Panc1 (cell line): ENCODE data around the gene GPRIN3. TPM values are rescaled to one million over a fixed set of nuclear protein-coding genes. Genes with fewer than 3 reads are reported as not detected.

Source experiments
- ATAC-seq: fragments of 200-7000 bp; cut with Tn5 transposase; 2 replicates; pipeline ENCODE4 v1.9.1; 2020; ENCODE audit warnings: mild to moderate bottlenecking, moderate library complexity
- BruUV-seq: library from RNA; stranded (reverse); fragments of 400-500 nt; replicated peaks from 2 replicates; lab custom pipeline; 2021; lab: Mats Ljungman, UMichigan
- CTCF ChIA-PET: fragments of 300-600 bp; sonication (Branson Sonifier 250); formaldehyde crosslinking; loops from one replicate; lab custom pipeline; 2022; ENCODE audit warnings: antibody characterized with exemption; lab: Charles Lee
- POLR2A ChIA-PET: fragments of 300-600 bp; sonication (Branson Sonifier 250); formaldehyde crosslinking; loops from one replicate; lab custom pipeline; 2022; ENCODE audit warnings: antibody characterized with exemption; lab: Charles Lee
- DNase-seq: peaks from one replicate; pipeline ENCODE4 v3.0.0-alpha.2; 2010; ENCODE audit warnings: low read depth, low spot score
- H3K27ac ChIP-seq: 2 replicates; pipeline ENCODE4 v1.5.1; 2011; ENCODE audit warnings: mild to moderate bottlenecking, low read length, inconsistent platforms
- H3K27me3 ChIP-seq: fragments of 200-500 bp; sonication (Bioruptor generic); 2 replicates; pipeline ENCODE4 v1.6.0; 2014; ENCODE audit warnings: low read length, inconsistent platforms; ENCODE audit not compliant: control insufficient read depth, insufficient read depth
- H3K36me3 ChIP-seq: fragments of 200-500 bp; sonication (Bioruptor generic); 2 replicates; pipeline ENCODE4 v1.5.1; 2014; ENCODE audit warnings: inconsistent platforms, mild to moderate bottlenecking, low read length, moderate library complexity; ENCODE audit not compliant: control insufficient read depth, insufficient read depth
- H3K4me1 ChIP-seq: 2 replicates; pipeline ENCODE4 v1.5.1; 2011; ENCODE audit warnings: inconsistent platforms, mild to moderate bottlenecking, low read length, moderate library complexity; ENCODE audit not compliant: control insufficient read depth, insufficient read depth
- H3K4me3 ChIP-seq, 2 experiments: 2 replicates each; pipeline ENCODE4 v1.5.1; 2011 to 2012; ENCODE audit warnings: low read depth in 2 of 2, low read length in 2 of 2, mild to moderate bottlenecking in 2 of 2, inconsistent platforms in 1 of 2, moderate library complexity in 1 of 2
- H3K9me3 ChIP-seq: fragments of 200-500 bp; sonication (Bioruptor generic); 2 replicates; pipeline ENCODE4 v1.5.1; 2014; ENCODE audit warnings: low read depth, mild to moderate bottlenecking, inconsistent platforms, low read length, moderate library complexity; ENCODE audit not compliant: control insufficient read depth, insufficient read depth
- POLR2AphosphoS5 ChIP-seq: IDR thresholded peaks from 2 replicates; pipeline ENCODE4 v1.6.1; 2012; ENCODE audit warnings: mild to moderate bottlenecking, low read depth, low read length, moderate library complexity
- SIN3A ChIP-seq: IDR thresholded peaks from 2 replicates; pipeline ENCODE4 v1.6.1; 2012; ENCODE audit warnings: low read depth, mild to moderate bottlenecking, low read length, moderate library complexity, borderline replicate concordance; ENCODE audit not compliant: insufficient read depth
- TCF7L2 ChIP-seq: IDR thresholded peaks from 2 replicates; pipeline ENCODE4 v1.6.1; 2011; ENCODE audit warnings: mild to moderate bottlenecking, low read depth, low read length, inconsistent platforms
- in situ Hi-C: cut with HindIII; loops from 2 replicates; pipeline ENCODE4 v1.10.0; 2016; ENCODE audit warnings: low sequenced_read_pairs, low pct_unique_long_range_greater_than_20kb
- intact Hi-C: fragments of 100-400 bp; cut with micrococcal nuclease; formaldehyde crosslinking; loops from one replicate; pipeline ENCODE4 v1.10.0; 2022; ENCODE audit not compliant: unreplicated experiment
- total RNA-seq: library from RNA; stranded (reverse); gene quantifications from one replicate; pipeline ENCODE4 v1.2.1, GENCODE V29; 2021; ENCODE audit not compliant: unreplicated experiment
- TF ChIP-seq, protein P1 (sequence below): fragments of 450-650 bp; IDR thresholded peaks from 2 replicates; pipeline ENCODE4 v1.5.1; 2017; ENCODE audit warnings: mild to moderate bottlenecking
- TF ChIP-seq, protein P2 (sequence below), 2 experiments: IDR thresholded peaks; 2 replicates each; pipeline ENCODE4 v1.6.1; 2011 to 2012; ENCODE audit warnings: low read depth in 2 of 2, control low read depth in 1 of 2, low read length in 1 of 2, mild to moderate bottlenecking in 1 of 2, moderate library complexity in 1 of 2; ENCODE audit not compliant: insufficient read depth in 1 of 2

Gene GPRIN3
- total RNA-seq, 1 experiment from 2014 or later = 0.03 TPM

DNA sequence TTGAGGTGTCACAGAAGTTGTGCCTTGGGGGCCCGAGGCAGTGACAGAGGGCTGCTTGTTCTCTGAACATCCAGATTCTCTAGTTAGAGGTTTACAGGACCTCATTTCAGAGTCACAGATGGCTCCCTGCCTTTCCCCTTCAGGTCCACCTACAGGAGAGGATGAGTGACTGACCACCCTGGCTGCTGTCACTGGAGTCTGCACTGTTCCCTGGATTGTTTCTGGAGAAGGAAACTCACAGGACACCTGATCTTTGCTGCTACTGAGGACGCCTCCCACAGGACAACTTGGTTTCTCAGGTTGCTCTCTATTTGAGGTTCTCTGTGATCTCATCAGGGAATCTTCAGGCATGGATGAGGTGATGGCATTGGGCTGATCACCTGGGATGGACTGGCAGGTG lies 58.3 kb downstream of the GPRIN3 start:
- no peaks in the 10 kb centered on the region for H3K9me3 ChIP-seq
- H3K36me3 ChIP-seq = no peaks in the 10 kb centered on the region
- ATAC-seq (no peak), DNase-seq (no peak)
- no peaks in the 10 kb centered on the region for H3K4me1 ChIP-seq
- no peak overlapping the region for H3K27ac ChIP-seq
- no TSS peak for BruUV-seq
- intact Hi-C loops = no loop called here
- in situ Hi-C loops = no loop called here
- no peak overlapping the region for H3K4me3 ChIP-seq
- H3K27me3 ChIP-seq = no peaks in the 10 kb centered on the region
- TF ChIP-seq TCF7L2 = no peak
- no peak for TF ChIP-seq SIN3A
- TF ChIP-seq, protein P1, sequence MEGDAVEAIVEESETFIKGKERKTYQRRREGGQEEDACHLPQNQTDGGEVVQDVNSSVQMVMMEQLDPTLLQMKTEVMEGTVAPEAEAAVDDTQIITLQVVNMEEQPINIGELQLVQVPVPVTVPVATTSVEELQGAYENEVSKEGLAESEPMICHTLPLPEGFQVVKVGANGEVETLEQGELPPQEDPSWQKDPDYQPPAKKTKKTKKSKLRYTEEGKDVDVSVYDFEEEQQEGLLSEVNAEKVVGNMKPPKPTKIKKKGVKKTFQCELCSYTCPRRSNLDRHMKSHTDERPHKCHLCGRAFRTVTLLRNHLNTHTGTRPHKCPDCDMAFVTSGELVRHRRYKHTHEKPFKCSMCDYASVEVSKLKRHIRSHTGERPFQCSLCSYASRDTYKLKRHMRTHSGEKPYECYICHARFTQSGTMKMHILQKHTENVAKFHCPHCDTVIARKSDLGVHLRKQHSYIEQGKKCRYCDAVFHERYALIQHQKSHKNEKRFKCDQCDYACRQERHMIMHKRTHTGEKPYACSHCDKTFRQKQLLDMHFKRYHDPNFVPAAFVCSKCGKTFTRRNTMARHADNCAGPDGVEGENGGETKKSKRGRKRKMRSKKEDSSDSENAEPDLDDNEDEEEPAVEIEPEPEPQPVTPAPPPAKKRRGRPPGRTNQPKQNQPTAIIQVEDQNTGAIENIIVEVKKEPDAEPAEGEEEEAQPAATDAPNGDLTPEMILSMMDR = no peak
- POLR2A ChIA-PET = no interaction called here
- CTCF ChIA-PET = no interaction called here

GRCh38 chr4:89248879-89249281 lies 58.7 kb downstream of the GPRIN3 start:
- H3K27ac ChIP-seq = no peak overlapping the region
- in situ Hi-C loops = no loop called here
- no peak overlapping the region for H3K4me3 ChIP-seq
- no peak for TF ChIP-seq SIN3A
- no peak for TF ChIP-seq POLR2AphosphoS5
- TF ChIP-seq, protein P2, sequence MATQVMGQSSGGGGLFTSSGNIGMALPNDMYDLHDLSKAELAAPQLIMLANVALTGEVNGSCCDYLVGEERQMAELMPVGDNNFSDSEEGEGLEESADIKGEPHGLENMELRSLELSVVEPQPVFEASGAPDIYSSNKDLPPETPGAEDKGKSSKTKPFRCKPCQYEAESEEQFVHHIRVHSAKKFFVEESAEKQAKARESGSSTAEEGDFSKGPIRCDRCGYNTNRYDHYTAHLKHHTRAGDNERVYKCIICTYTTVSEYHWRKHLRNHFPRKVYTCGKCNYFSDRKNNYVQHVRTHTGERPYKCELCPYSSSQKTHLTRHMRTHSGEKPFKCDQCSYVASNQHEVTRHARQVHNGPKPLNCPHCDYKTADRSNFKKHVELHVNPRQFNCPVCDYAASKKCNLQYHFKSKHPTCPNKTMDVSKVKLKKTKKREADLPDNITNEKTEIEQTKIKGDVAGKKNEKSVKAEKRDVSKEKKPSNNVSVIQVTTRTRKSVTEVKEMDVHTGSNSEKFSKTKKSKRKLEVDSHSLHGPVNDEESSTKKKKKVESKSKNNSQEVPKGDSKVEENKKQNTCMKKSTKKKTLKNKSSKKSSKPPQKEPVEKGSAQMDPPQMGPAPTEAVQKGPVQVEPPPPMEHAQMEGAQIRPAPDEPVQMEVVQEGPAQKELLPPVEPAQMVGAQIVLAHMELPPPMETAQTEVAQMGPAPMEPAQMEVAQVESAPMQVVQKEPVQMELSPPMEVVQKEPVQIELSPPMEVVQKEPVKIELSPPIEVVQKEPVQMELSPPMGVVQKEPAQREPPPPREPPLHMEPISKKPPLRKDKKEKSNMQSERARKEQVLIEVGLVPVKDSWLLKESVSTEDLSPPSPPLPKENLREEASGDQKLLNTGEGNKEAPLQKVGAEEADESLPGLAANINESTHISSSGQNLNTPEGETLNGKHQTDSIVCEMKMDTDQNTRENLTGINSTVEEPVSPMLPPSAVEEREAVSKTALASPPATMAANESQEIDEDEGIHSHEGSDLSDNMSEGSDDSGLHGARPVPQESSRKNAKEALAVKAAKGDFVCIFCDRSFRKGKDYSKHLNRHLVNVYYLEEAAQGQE (IDR thresholded peaks at IDR 0.05; ENCODE audit: insufficient read depth in 1 of 2, low read depth in 2 of 2, low read length in 1 of 2) = no peak
- TF ChIP-seq, protein P1 = no peak
- TF ChIP-seq TCF7L2 = no peak
- intact Hi-C loops = no loop called here
- H3K27me3 ChIP-seq = no peaks in the 10 kb centered on the region
- no peaks in the 10 kb centered on the region for H3K36me3 ChIP-seq
- ChIA-PET CTCF (no interaction called here), POLR2A (no interaction called here)
- no peak for ATAC-seq
- no TSS peak for BruUV-seq
- H3K9me3 ChIP-seq = no peaks in the 10 kb centered on the region
- no peaks in the 10 kb centered on the region for H3K4me1 ChIP-seq
- DNase-seq = no peak

- ATAC-seq (no peak), DNase-seq (no peak)
- Histone ChIP-seq H3K9me3 (no peaks in the 10 kb centered on the region), H3K27me3 (no peaks in the 10 kb centered on the region), H3K27ac (no peak overlapping the region), H3K36me3 (no peaks in the 10 kb centered on the region), H3K4me3 (no peak overlapping the region), H3K4me1 (no peaks in the 10 kb centered on the region)
- in situ Hi-C loops = no loop called here
- TF ChIP-seq TCF7L2 (no peak), SIN3A (no peak), POLR2AphosphoS5 (no peak)
- TF ChIP-seq, protein P1 = no peak
- TF ChIP-seq, protein P2 (IDR thresholded peaks at IDR 0.05; ENCODE audit: insufficient read depth in 1 of 2, low read depth in 2 of 2, low read length in 1 of 2) = no peak
- CTCF ChIA-PET = no interaction called here
- POLR2A ChIA-PET = no interaction called here
- intact Hi-C loops = no loop called here
- no TSS peak for BruUV-seq
Measured at GRCh38 chr4:89247951-89248350, 59.6 kb downstream of the GPRIN3 start.
